Breast epithelium (tissue), 4 donors: ENCODE measurements around the gene C1orf21. TPM values are rescaled to one million over a fixed set of nuclear protein-coding genes. Genes with fewer than 3 reads are reported as not detected.
A peak's percentile ranks its signal among the peaks of the same experiment; 100 is the strongest.

Source experiments
- DNase-seq, 2 donors: peaks; one replicate each; pipeline ENCODE4 v3.0.0-alpha.2; 2019; ENCODE audit warnings: low spot score in 2 of 2
- H3K27ac ChIP-seq, 2 donors: fragments of 200-600 bp; sonication (generic) in 1 of 2; one replicate each; pipeline ENCODE4 v1.5.1; 2016 to 2019; ENCODE audit warnings: mild to moderate bottlenecking in 1 of 2
- H3K27me3 ChIP-seq, 2 donors: fragments of 200-600 bp; sonication (generic) in 1 of 2; one replicate each; pipeline versions ENCODE4 v1.5.1 to v1.6.0; 2017 to 2019; ENCODE audit warnings: control low read depth in 1 of 2, mild to moderate bottlenecking in 1 of 2
- H3K36me3 ChIP-seq: fragments of 200-600 bp; one replicate; pipeline ENCODE4 v1.5.1; 2019
- H3K4me1 ChIP-seq, 2 donors: fragments of 200-600 bp; sonication (generic); one replicate each; pipeline ENCODE4 v1.5.1; 2016 to 2019; ENCODE audit warnings: control low read depth in 1 of 2
- H3K4me3 ChIP-seq, 3 donors: fragments of 200-600 bp; sonication (generic); 1 replicate in 2 of 3; 2 replicates in 1 of 3; pipeline ENCODE4 v1.5.1; 2016 to 2019; ENCODE audit warnings: mild to moderate bottlenecking in 3 of 3, moderate library complexity in 2 of 3
- H3K9me3 ChIP-seq, 2 donors: fragments of 200-600 bp; sonication (generic) in 1 of 2; one replicate each; pipeline ENCODE4 v1.5.1; 2016 to 2019; ENCODE audit warnings: control low read depth in 1 of 2
- CTCF ChIP-seq, 3 donors: fragments of 450-650 bp; IDR thresholded peaks; one replicate each; pipeline ENCODE4 v1.5.1; 2016 to 2017; ENCODE audit warnings: antibody characterized with exemption in 3 of 3, mild to moderate bottlenecking in 3 of 3, moderate library complexity in 3 of 3
- POLR2A ChIP-seq: fragments of 450-650 bp; IDR thresholded peaks from one replicate; pipeline ENCODE4 v1.6.1; 2016; ENCODE audit warnings: antibody characterized with exemption, mild to moderate bottlenecking, moderate library complexity
- POLR2AphosphoS5 ChIP-seq, 3 donors: sonication (generic); formaldehyde crosslinking; IDR thresholded peaks; one replicate each; pipeline ENCODE4 v1.6.1; 2017; ENCODE audit warnings: antibody characterized with exemption in 3 of 3
- intact Hi-C: fragments of 100-400 bp; cut with DNase I; formaldehyde crosslinking; loops from one replicate; pipeline ENCODE4 v1.15.1; 2023; ENCODE audit warnings: low total_unique reads
- total RNA-seq, 3 donors: library from RNA; depleted of rRNA; stranded (reverse); fragments of >200 nt; gene quantifications; one replicate each; pipeline ENCODE4 v1.1.0, GENCODE V29; 2016

Gene C1orf21
- total RNA-seq, 3 donors from 2014 or later = 31.5 to 75.7 (median 54.7) TPM

GRCh38 chr1:184590163-184590750 lies 203.4 kb downstream of the C1orf21 start:
- H3K36me3 ChIP-seq = no peaks in the 10 kb centered on the region
- intact Hi-C loops = no loop called here
- H3K27me3 ChIP-seq = no peaks in the 10 kb centered on the region
- peak in 1 of 2 donors; percentile 58 for DNase-seq
- peak overlapping the region; percentile 66 to 74 for H3K27ac ChIP-seq
- H3K4me3 ChIP-seq = no peak overlapping the region
- TF ChIP-seq CTCF (IDR thresholded peaks at IDR 0.05) (no peak), POLR2AphosphoS5 (IDR thresholded peaks at IDR 0.05) (peak in 1 of 3 donors; percentile 75)
- H3K4me1 ChIP-seq = no peaks in the 10 kb centered on the region
- no peaks in the 10 kb centered on the region for H3K9me3 ChIP-seq

- Histone ChIP-seq H3K36me3 (no peaks in the 10 kb centered on the region), H3K9me3 (no peaks in the 10 kb centered on the region), H3K4me3 (no peak overlapping the region), H3K27ac (no peak overlapping the region), H3K27me3 (no peaks in the 10 kb centered on the region), H3K4me1 (no peaks in the 10 kb centered on the region)
- no peak for TF ChIP-seq POLR2A
- TF ChIP-seq POLR2AphosphoS5 (IDR thresholded peaks at IDR 0.05) = no peak
- no peak for TF ChIP-seq CTCF (IDR thresholded peaks at IDR 0.05)
- intact Hi-C loops = no loop called here
- DNase-seq = no peak
These were observed 206.8 kb downstream of the C1orf21 start for GRCh38 chr1:184593597-184593996.

GRCh38 chr1:184595596-184595995 lies 208.8 kb downstream of the C1orf21 start:
- H3K4me3 ChIP-seq = no peak overlapping the region
- TF ChIP-seq POLR2A (no peak), POLR2AphosphoS5 (IDR thresholded peaks at IDR 0.05) (no peak), CTCF (IDR thresholded peaks at IDR 0.05) (no peak)
- H3K36me3 ChIP-seq = no peaks in the 10 kb centered on the region
- H3K27me3 ChIP-seq = no peaks in the 10 kb centered on the region
- H3K27ac ChIP-seq = no peak overlapping the region
- DNase-seq = no peak
- H3K9me3 ChIP-seq = no peaks in the 10 kb centered on the region
- H3K4me1 ChIP-seq = no peaks in the 10 kb centered on the region
- intact Hi-C loops = no loop called here

GRCh38 chr1:184596950-184597645 lies 210.3 kb downstream of the C1orf21 start:
- TF ChIP-seq POLR2AphosphoS5 (IDR thresholded peaks at IDR 0.05) (no peak), CTCF (IDR thresholded peaks at IDR 0.05) (no peak), POLR2A (no peak)
- Histone ChIP-seq H3K4me1 (no peaks in the 10 kb centered on the region), H3K27me3 (no peaks in the 10 kb centered on the region), H3K27ac (peak overlapping the region; percentile 36 to 57), H3K36me3 (no peaks in the 10 kb centered on the region), H3K9me3 (no peaks in the 10 kb centered on the region), H3K4me3 (no peak overlapping the region)
- no peak for DNase-seq
- intact Hi-C loops = no loop called here

- Histone ChIP-seq H3K4me1 (no peaks in the 10 kb centered on the region), H3K4me3 (no peak overlapping the region), H3K27ac (peak overlapping the region; percentile 36 to 57), H3K9me3 (no peaks in the 10 kb centered on the region), H3K27me3 (no peaks in the 10 kb centered on the region), H3K36me3 (no peaks in the 10 kb centered on the region)
- no peak for DNase-seq
- intact Hi-C loops = no loop called here
- no peak for TF ChIP-seq CTCF (IDR thresholded peaks at IDR 0.05)
- no peak for TF ChIP-seq POLR2A
- TF ChIP-seq POLR2AphosphoS5 (IDR thresholded peaks at IDR 0.05) = no peak
These were observed 211.0 kb downstream of the C1orf21 start for GRCh38 chr1:184597650-184598357.
